WTC11 (cell line): ENCODE measurements around the gene DNAJC16. TPM values are rescaled to one million over a fixed set of nuclear protein-coding genes. Genes with fewer than 3 reads are reported as not detected.

Source experiments
- ATF1 ChIP-seq: sonication (generic); formaldehyde crosslinking; IDR thresholded peaks from 2 replicates; pipeline ENCODE4 v1.8.1; 2023; ENCODE audit warnings: mild to moderate bottlenecking, moderate library complexity, missing genetic modification reagents
- ETV6 ChIP-seq: sonication (generic); formaldehyde crosslinking; IDR thresholded peaks from 2 replicates; pipeline ENCODE4 v1.8.1; 2022; ENCODE audit warnings: mild to moderate bottlenecking, missing genetic modification reagents
- FOXK1 ChIP-seq: sonication (generic); formaldehyde crosslinking; IDR thresholded peaks from 2 replicates; pipeline ENCODE4 v1.8.0; 2022; ENCODE audit warnings: mild to moderate bottlenecking, moderate library complexity, missing genetic modification reagents
- HMGA2 ChIP-seq: fragments of 250-450 bp; sonication (Bioruptor Pico); IDR thresholded peaks from 2 replicates; pipeline ENCODE4 v1.4.0; 2021; ENCODE audit warnings: mild to moderate bottlenecking, moderate library complexity
- IRF2 ChIP-seq: sonication (generic); formaldehyde crosslinking; IDR thresholded peaks from 2 replicates; pipeline ENCODE4 v1.8.0; 2022; ENCODE audit warnings: low read depth, missing genetic modification reagents, borderline replicate concordance
- NR1H2 ChIP-seq: sonication (generic); formaldehyde crosslinking; IDR thresholded peaks from 2 replicates; pipeline ENCODE4 v1.9.0; 2021; ENCODE audit warnings: mild to moderate bottlenecking, moderate library complexity, missing genetic modification reagents
- NR2C2 ChIP-seq: sonication (generic); formaldehyde crosslinking; IDR thresholded peaks from 2 replicates; pipeline ENCODE4 v1.8.0; 2022; ENCODE audit warnings: mild to moderate bottlenecking, missing genetic modification reagents
- PRRX2 ChIP-seq: fragments of 250-450 bp; sonication (Bioruptor Pico); IDR thresholded peaks from 2 replicates; pipeline ENCODE4 v1.8.0; 2021; ENCODE audit warnings: mild to moderate bottlenecking
- RORB ChIP-seq: fragments of 250-450 bp; sonication (Bioruptor Pico); IDR thresholded peaks from 2 replicates; pipeline ENCODE4 v1.9.0; 2021; ENCODE audit warnings: mild to moderate bottlenecking
- ZBTB21 ChIP-seq: sonication (generic); formaldehyde crosslinking; IDR thresholded peaks from 2 replicates; pipeline ENCODE4 v1.8.1; 2023; ENCODE audit warnings: mild to moderate bottlenecking, missing genetic modification reagents, borderline replicate concordance
- ZNF317 ChIP-seq: sonication (generic); formaldehyde crosslinking; IDR thresholded peaks from 2 replicates; pipeline ENCODE4 v1.8.1; 2023; ENCODE audit warnings: low read depth, mild to moderate bottlenecking, moderate library complexity, missing genetic modification reagents, borderline replicate concordance
- total RNA-seq: library from RNA; stranded (reverse); gene quantifications from 3 replicates; pipeline ENCODE4 v1.2.3, GENCODE V29; 2021
- TF ChIP-seq, protein P1 (sequence below): fragments of 250-450 bp; sonication (Bioruptor Pico); IDR thresholded peaks from 2 replicates; pipeline ENCODE4 v1.9.0; 2021; ENCODE audit warnings: mild to moderate bottlenecking, borderline replicate concordance
- TF ChIP-seq, protein P2 (sequence below): sonication (generic); formaldehyde crosslinking; IDR thresholded peaks from 2 replicates; pipeline ENCODE4 v1.8.0; 2022; ENCODE audit warnings: mild to moderate bottlenecking, missing genetic modification reagents
- TF ChIP-seq, protein P3 (sequence below): sonication (generic); formaldehyde crosslinking; IDR thresholded peaks from 2 replicates; pipeline ENCODE4 v1.8.1; 2023; ENCODE audit warnings: mild to moderate bottlenecking, missing genetic modification reagents, moderate library complexity
- TF ChIP-seq, protein P4 (sequence below): fragments of 250-450 bp; sonication (Bioruptor Pico); IDR thresholded peaks from 2 replicates; pipeline ENCODE4 v2.1.2; 2022; ENCODE audit warnings: mild to moderate bottlenecking, moderate library complexity
- TF ChIP-seq, protein P5 (sequence below): sonication (generic); formaldehyde crosslinking; IDR thresholded peaks from 2 replicates; pipeline ENCODE4 v1.8.1; 2022; ENCODE audit warnings: low read depth, mild to moderate bottlenecking, moderate library complexity, missing genetic modification reagents, borderline replicate concordance
- TF ChIP-seq, protein P6 (sequence below): sonication (generic); formaldehyde crosslinking; IDR thresholded peaks from 2 replicates; pipeline ENCODE4 v1.8.1; 2023; ENCODE audit warnings: mild to moderate bottlenecking, missing genetic modification reagents, borderline replicate concordance
- TF ChIP-seq, protein P7 (sequence below): fragments of 250-450 bp; sonication (Bioruptor Pico); IDR thresholded peaks from 2 replicates; pipeline ENCODE4 v1.8.0; 2021; ENCODE audit warnings: mild to moderate bottlenecking
- TF ChIP-seq, protein P8 (sequence below): sonication (generic); formaldehyde crosslinking; IDR thresholded peaks from 2 replicates; pipeline ENCODE4 v1.8.0; 2022; ENCODE audit warnings: mild to moderate bottlenecking, missing genetic modification reagents

Gene DNAJC16
- total RNA-seq, 1 experiment from 2014 or later = 16.4 TPM

DNA sequence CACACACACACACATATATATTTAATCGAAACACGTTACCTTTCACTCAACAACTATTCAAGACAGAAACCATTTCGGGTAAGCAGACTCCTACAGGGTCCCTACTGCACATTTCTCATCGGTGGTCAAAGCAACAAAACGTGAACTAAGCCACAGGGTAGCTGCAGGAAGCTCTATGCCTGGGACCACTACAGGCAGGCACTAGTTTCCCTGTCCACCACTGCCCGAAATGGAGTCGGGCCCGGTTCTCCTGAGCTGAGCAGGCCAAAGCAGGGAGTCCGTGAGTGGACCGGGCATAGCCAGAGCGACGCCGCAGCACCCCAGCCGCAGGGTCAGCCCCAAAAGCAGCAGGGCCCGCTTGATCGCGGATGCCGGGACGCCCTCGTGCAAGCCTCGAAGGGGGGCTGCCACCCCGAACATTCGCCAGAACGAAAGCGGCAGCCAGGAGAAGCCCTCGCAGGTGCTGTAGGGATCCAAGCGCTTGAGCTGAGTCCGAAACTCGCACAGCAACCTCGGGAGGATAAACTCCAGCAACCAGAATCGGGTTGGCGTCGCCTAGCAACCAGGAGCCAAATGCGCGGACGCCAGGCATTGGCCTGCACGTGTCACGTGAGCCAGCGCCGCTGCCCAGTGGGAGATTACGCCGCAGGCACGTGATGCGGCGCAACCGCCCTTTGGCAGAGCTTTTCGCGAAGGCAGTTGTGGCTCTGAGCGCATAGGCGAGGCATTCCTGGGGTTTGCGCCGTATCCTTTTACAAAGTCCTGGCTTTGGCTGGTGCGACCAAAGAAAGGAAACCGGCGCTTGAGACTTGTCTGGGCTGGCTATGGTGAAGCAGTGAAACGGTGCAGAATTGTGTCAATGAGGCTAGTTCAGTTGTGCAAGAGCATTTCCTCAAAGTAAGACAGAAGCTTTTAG is 76.7 kb downstream of the DNAJC16 start (continued):
- TF ChIP-seq, protein P1, sequence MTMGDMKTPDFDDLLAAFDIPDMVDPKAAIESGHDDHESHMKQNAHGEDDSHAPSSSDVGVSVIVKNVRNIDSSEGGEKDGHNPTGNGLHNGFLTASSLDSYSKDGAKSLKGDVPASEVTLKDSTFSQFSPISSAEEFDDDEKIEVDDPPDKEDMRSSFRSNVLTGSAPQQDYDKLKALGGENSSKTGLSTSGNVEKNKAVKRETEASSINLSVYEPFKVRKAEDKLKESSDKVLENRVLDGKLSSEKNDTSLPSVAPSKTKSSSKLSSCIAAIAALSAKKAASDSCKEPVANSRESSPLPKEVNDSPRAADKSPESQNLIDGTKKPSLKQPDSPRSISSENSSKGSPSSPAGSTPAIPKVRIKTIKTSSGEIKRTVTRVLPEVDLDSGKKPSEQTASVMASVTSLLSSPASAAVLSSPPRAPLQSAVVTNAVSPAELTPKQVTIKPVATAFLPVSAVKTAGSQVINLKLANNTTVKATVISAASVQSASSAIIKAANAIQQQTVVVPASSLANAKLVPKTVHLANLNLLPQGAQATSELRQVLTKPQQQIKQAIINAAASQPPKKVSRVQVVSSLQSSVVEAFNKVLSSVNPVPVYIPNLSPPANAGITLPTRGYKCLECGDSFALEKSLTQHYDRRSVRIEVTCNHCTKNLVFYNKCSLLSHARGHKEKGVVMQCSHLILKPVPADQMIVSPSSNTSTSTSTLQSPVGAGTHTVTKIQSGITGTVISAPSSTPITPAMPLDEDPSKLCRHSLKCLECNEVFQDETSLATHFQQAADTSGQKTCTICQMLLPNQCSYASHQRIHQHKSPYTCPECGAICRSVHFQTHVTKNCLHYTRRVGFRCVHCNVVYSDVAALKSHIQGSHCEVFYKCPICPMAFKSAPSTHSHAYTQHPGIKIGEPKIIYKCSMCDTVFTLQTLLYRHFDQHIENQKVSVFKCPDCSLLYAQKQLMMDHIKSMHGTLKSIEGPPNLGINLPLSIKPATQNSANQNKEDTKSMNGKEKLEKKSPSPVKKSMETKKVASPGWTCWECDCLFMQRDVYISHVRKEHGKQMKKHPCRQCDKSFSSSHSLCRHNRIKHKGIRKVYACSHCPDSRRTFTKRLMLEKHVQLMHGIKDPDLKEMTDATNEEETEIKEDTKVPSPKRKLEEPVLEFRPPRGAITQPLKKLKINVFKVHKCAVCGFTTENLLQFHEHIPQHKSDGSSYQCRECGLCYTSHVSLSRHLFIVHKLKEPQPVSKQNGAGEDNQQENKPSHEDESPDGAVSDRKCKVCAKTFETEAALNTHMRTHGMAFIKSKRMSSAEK (CRISPR knock-in tag) = no peak
- TF ChIP-seq, protein P2, sequence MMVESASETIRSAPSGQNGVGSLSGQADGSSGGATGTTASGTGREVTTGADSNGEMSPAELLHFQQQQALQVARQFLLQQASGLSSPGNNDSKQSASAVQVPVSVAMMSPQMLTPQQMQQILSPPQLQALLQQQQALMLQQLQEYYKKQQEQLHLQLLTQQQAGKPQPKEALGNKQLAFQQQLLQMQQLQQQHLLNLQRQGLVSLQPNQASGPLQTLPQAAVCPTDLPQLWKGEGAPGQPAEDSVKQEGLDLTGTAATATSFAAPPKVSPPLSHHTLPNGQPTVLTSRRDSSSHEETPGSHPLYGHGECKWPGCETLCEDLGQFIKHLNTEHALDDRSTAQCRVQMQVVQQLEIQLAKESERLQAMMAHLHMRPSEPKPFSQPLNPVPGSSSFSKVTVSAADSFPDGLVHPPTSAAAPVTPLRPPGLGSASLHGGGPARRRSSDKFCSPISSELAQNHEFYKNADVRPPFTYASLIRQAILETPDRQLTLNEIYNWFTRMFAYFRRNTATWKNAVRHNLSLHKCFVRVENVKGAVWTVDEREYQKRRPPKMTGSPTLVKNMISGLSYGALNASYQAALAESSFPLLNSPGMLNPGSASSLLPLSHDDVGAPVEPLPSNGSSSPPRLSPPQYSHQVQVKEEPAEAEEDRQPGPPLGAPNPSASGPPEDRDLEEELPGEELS (CRISPR knock-in tag) = peak; percentile 99
- TF ChIP-seq NR2C2 (CRISPR knock-in tag) = peak; percentile 83
- TF ChIP-seq RORB (CRISPR knock-in tag) = no peak
- TF ChIP-seq, protein P3, sequence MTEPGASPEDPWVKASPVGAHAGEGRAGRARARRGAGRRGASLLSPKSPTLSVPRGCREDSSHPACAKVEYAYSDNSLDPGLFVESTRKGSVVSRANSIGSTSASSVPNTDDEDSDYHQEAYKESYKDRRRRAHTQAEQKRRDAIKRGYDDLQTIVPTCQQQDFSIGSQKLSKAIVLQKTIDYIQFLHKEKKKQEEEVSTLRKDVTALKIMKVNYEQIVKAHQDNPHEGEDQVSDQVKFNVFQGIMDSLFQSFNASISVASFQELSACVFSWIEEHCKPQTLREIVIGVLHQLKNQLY (CRISPR knock-in tag) = peak; percentile 91; the same call in 1 of the 2 replicates
- TF ChIP-seq HMGA2 (CRISPR knock-in tag) = no peak
- TF ChIP-seq ETV6 (CRISPR knock-in tag) = peak; percentile 99
- TF ChIP-seq, protein P4, sequence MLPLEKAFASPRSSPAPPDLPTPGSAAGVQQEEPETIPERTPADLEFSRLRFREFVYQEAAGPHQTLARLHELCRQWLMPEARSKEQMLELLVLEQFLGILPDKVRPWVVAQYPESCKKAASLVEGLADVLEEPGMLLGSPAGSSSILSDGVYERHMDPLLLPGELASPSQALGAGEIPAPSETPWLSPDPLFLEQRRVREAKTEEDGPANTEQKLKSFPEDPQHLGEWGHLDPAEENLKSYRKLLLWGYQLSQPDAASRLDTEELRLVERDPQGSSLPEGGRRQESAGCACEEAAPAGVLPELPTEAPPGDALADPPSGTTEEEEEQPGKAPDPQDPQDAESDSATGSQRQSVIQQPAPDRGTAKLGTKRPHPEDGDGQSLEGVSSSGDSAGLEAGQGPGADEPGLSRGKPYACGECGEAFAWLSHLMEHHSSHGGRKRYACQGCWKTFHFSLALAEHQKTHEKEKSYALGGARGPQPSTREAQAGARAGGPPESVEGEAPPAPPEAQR (CRISPR knock-in tag) = no peak
- TF ChIP-seq IRF2 (CRISPR knock-in tag) = peak; percentile 88; the same call in 1 of the 2 replicates
- peak; percentile 97 for TF ChIP-seq ZBTB21 (CRISPR knock-in tag)
- TF ChIP-seq ZNF317 = peak; percentile 82
- peak; percentile 97 for TF ChIP-seq FOXK1 (CRISPR knock-in tag)
- TF ChIP-seq NR1H2 (CRISPR knock-in tag) = peak; percentile 89
- no peak for TF ChIP-seq PRRX2
- TF ChIP-seq, protein P5, sequence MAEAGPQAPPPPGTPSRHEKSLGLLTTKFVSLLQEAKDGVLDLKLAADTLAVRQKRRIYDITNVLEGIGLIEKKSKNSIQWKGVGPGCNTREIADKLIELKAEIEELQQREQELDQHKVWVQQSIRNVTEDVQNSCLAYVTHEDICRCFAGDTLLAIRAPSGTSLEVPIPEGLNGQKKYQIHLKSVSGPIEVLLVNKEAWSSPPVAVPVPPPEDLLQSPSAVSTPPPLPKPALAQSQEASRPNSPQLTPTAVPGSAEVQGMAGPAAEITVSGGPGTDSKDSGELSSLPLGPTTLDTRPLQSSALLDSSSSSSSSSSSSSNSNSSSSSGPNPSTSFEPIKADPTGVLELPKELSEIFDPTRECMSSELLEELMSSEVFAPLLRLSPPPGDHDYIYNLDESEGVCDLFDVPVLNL (CRISPR knock-in tag) = peak; percentile 89
- TF ChIP-seq, protein P6, sequence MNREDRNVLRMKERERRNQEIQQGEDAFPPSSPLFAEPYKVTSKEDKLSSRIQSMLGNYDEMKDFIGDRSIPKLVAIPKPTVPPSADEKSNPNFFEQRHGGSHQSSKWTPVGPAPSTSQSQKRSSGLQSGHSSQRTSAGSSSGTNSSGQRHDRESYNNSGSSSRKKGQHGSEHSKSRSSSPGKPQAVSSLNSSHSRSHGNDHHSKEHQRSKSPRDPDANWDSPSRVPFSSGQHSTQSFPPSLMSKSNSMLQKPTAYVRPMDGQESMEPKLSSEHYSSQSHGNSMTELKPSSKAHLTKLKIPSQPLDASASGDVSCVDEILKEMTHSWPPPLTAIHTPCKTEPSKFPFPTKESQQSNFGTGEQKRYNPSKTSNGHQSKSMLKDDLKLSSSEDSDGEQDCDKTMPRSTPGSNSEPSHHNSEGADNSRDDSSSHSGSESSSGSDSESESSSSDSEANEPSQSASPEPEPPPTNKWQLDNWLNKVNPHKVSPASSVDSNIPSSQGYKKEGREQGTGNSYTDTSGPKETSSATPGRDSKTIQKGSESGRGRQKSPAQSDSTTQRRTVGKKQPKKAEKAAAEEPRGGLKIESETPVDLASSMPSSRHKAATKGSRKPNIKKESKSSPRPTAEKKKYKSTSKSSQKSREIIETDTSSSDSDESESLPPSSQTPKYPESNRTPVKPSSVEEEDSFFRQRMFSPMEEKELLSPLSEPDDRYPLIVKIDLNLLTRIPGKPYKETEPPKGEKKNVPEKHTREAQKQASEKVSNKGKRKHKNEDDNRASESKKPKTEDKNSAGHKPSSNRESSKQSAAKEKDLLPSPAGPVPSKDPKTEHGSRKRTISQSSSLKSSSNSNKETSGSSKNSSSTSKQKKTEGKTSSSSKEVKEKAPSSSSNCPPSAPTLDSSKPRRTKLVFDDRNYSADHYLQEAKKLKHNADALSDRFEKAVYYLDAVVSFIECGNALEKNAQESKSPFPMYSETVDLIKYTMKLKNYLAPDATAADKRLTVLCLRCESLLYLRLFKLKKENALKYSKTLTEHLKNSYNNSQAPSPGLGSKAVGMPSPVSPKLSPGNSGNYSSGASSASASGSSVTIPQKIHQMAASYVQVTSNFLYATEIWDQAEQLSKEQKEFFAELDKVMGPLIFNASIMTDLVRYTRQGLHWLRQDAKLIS (CRISPR knock-in tag) = peak; percentile 98; the same call in 1 of the 2 replicates
- TF ChIP-seq, protein P7, sequence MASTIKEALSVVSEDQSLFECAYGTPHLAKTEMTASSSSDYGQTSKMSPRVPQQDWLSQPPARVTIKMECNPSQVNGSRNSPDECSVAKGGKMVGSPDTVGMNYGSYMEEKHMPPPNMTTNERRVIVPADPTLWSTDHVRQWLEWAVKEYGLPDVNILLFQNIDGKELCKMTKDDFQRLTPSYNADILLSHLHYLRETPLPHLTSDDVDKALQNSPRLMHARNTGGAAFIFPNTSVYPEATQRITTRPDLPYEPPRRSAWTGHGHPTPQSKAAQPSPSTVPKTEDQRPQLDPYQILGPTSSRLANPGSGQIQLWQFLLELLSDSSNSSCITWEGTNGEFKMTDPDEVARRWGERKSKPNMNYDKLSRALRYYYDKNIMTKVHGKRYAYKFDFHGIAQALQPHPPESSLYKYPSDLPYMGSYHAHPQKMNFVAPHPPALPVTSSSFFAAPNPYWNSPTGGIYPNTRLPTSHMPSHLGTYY (CRISPR knock-in tag) = no peak
- TF ChIP-seq ATF1 (CRISPR knock-in tag) = peak; percentile 98
- TF ChIP-seq, protein P8, sequence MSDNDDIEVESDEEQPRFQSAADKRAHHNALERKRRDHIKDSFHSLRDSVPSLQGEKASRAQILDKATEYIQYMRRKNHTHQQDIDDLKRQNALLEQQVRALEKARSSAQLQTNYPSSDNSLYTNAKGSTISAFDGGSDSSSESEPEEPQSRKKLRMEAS (CRISPR knock-in tag) = peak; percentile 100
